Mesothelial cell of epicardium (in vitro differentiated cells): ENCODE measurements around the gene CNKSR2. TPM values are rescaled to one million over a fixed set of nuclear protein-coding genes. Genes with fewer than 3 reads are reported as not detected.
"Not testable (repeated sequence)": the region's sequence is repeated elsewhere in the genome, so short reads cannot be mapped to it uniquely, and the experiment has no call there.

ENCODE experiments used
- DNase-seq, 2 experiments: peaks; one replicate each; pipeline ENCODE4 v3.0.0; 2021; ENCODE audit warnings: low spot score in 2 of 2; ENCODE audit not compliant: unreplicated experiment in 2 of 2
- H3K27ac Mint-ChIP-seq: 2 replicates; pipeline ENCODE4 v1.8.0; 2021; ENCODE audit warnings: mixed read lengths
- H3K27me3 Mint-ChIP-seq: 2 replicates; pipeline ENCODE4 v1.8.0; 2021; ENCODE audit warnings: low read depth, mixed read lengths
- H3K36me3 Mint-ChIP-seq: 2 replicates; pipeline ENCODE4 v1.8.0; 2021; ENCODE audit warnings: mixed read lengths
- H3K4me1 Mint-ChIP-seq: 2 replicates; pipeline ENCODE4 v1.8.0; 2021; ENCODE audit warnings: mixed read lengths
- H3K4me3 Mint-ChIP-seq: 2 replicates; pipeline ENCODE4 v1.8.0; 2021; ENCODE audit warnings: mild to moderate bottlenecking, moderate library complexity, mixed read lengths
- H3K9me3 Mint-ChIP-seq: 2 replicates; pipeline ENCODE4 v1.8.0; 2021; ENCODE audit warnings: mixed read lengths
- total RNA-seq: library from RNA; stranded (reverse); gene quantifications from 3 replicates; pipeline ENCODE4 v1.2.1, GENCODE V29; 2021
- TF ChIP-seq, protein P1 (sequence below): fragments of 200-600 bp; sonication (generic); IDR thresholded peaks from one replicate; pipeline ENCODE4 v1.5.0; 2021; ENCODE audit warnings: antibody characterized with exemption; ENCODE audit not compliant: unreplicated experiment

CNKSR2 gene
- total RNA-seq, 1 donor from 2014 or later, result 9.1 TPM

DNA sequence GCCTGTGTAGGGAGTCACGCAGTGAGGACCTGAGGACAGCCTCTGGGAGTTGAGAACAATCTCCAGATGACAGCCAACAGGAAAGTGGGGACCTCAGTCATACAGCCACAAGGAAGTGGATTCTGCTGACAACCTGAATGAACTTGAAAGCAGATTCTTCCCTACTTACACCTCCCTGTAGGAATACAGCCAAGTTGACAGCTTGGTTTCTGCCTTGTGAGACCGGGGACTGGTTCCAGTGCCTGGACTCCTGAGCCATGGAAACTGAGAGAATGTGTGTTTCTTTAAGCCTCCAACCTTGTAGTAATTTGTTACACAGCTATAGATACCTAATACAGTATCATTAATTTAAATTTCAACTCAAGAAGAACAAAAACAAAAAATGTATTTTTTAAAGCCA lies 107.5 kb downstream of the CNKSR2 start:
- Mint-ChIP-seq H3K27ac (no peak overlapping the region), H3K4me3 (no peak overlapping the region), H3K4me1 (peaks cover 1% of the 10 kb centered on the region), H3K36me3 (no peaks in the 10 kb centered on the region), H3K27me3 (no peaks in the 10 kb centered on the region), H3K9me3 (no peaks in the 10 kb centered on the region)
- TF ChIP-seq, protein P1, sequence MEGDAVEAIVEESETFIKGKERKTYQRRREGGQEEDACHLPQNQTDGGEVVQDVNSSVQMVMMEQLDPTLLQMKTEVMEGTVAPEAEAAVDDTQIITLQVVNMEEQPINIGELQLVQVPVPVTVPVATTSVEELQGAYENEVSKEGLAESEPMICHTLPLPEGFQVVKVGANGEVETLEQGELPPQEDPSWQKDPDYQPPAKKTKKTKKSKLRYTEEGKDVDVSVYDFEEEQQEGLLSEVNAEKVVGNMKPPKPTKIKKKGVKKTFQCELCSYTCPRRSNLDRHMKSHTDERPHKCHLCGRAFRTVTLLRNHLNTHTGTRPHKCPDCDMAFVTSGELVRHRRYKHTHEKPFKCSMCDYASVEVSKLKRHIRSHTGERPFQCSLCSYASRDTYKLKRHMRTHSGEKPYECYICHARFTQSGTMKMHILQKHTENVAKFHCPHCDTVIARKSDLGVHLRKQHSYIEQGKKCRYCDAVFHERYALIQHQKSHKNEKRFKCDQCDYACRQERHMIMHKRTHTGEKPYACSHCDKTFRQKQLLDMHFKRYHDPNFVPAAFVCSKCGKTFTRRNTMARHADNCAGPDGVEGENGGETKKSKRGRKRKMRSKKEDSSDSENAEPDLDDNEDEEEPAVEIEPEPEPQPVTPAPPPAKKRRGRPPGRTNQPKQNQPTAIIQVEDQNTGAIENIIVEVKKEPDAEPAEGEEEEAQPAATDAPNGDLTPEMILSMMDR, result no peak
- no peak for DNase-seq

- not testable (repeated sequence) for H3K27ac Mint-ChIP-seq
Measured at GRCh38 chrX:21484051-21484450, 109.8 kb downstream of the CNKSR2 start.

GRCh38 chrX:21487832-21488231 lies 113.6 kb downstream of the CNKSR2 start:
- Mint-ChIP-seq H3K27ac (peak overlapping the region; percentile 87), H3K27me3 (no peaks in the 10 kb centered on the region), H3K9me3 (no peaks in the 10 kb centered on the region), H3K4me3 (no peak overlapping the region), H3K36me3 (no peaks in the 10 kb centered on the region), H3K4me1 (peaks cover 53% of the 10 kb centered on the region)
- TF ChIP-seq, protein P1, result no peak
- peak in 1 of 2 experiments; percentile 43 for DNase-seq

More at GRCh38 chrX:21484051-21484450, 109.8 kb downstream of the CNKSR2 start:
- H3K9me3 Mint-ChIP-seq, H3K36me3 Mint-ChIP-seq, DNase-seq, H3K27me3 Mint-ChIP-seq, H3K4me3 Mint-ChIP-seq: not testable (repeated sequence)
- H3K4me1 Mint-ChIP-seq, result peaks cover 24% of the 10 kb centered on the region

- no peaks in the 10 kb centered on the region for H3K36me3 Mint-ChIP-seq
- TF ChIP-seq, protein P1, result no peak
- H3K4me1 Mint-ChIP-seq, result peaks cover 68% of the 10 kb centered on the region
- H3K4me3 Mint-ChIP-seq, result no peak overlapping the region
- no peaks in the 10 kb centered on the region for H3K27me3 Mint-ChIP-seq
- H3K27ac Mint-ChIP-seq, result peak overlapping the region; percentile 65
- no peaks in the 10 kb centered on the region for H3K9me3 Mint-ChIP-seq
- DNase-seq, result no peak
Measured at GRCh38 chrX:21490341-21490740, 116.1 kb downstream of the CNKSR2 start.

DNA sequence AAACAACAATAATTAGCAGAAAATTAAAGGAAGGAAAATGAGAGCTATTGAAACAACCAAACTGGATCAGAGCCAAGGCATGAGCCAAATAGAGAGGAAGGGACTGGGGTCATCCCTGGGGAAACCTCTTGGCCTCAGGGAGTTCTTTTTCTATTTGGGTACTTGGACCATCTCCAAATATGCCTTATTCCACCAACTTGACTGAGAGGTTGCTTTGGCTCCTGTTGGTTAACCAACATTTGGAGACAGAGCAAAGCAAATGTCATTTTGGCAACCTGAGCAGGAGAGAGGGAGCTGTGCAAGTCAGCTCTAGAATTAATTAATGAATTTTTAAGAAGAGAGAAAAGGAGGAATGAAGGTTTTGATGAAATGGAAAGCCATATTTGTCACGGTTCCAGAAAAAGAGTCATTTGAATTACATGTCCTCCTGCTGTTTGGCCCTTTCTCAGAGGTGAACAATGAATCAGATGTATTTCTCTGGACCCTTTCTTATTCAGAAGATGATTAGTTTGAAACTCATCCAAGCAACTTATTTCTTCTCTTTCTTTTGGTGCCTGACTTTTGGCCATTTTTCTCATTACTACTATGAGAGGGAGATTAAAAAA lies 119.1 kb downstream of the CNKSR2 start:
- TF ChIP-seq, protein P1, result no peak
- Mint-ChIP-seq H3K4me1 (peaks cover 51% of the 10 kb centered on the region), H3K4me3 (no peak overlapping the region), H3K27ac (peak overlapping the region; percentile 66), H3K27me3 (no peaks in the 10 kb centered on the region), H3K9me3 (no peaks in the 10 kb centered on the region), H3K36me3 (no peaks in the 10 kb centered on the region)
- DNase-seq, result no peak

DNA sequence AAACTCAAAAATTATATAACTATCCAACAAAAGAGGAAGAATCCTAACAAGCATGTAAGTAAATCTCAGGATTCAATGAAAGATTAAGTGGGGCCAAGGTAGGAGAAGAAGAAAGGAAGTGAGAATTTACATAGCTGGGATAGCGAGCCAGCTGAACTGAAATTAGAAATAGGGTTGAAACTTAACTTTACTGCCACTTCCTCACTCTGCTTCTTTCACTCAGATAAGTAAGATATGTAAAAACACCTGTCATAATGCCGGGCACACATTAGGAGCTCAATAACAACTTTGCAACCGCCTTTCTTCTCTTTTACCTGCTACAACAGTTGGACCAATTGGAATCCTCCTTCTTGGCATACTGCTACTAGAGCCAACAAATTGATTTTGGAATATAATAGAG lies 129.4 kb downstream of the CNKSR2 start:
- no peak for DNase-seq
- Mint-ChIP-seq H3K9me3 (no peaks in the 10 kb centered on the region), H3K36me3 (no peaks in the 10 kb centered on the region), H3K4me3 (no peak overlapping the region), H3K27ac (no peak overlapping the region), H3K27me3 (no peaks in the 10 kb centered on the region), H3K4me1 (no peaks in the 10 kb centered on the region)
- TF ChIP-seq, protein P1, result no peak
